Measurements from ENCODE around the gene MYO18B.

DNA sequence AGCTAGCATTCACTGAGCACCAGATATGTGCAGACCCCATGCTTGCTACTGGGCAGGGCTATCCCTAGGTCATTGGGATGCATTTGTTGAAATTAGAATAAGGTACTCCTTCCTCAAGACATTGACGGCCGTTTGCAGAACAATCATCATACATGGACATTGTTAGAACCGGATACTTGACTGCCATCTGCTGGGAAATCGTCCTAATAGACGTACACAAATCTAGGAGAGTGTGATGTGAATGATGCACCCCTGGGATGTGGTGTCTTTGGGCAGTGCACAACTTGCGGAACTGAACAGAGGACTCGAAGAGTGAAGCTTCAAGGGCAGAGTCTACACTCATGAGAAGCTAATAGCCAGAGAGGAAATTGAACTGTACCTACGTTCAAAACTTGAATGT is 35.9 kb downstream of the MYO18B start:
- TF ChIP-seq, protein P1, sequence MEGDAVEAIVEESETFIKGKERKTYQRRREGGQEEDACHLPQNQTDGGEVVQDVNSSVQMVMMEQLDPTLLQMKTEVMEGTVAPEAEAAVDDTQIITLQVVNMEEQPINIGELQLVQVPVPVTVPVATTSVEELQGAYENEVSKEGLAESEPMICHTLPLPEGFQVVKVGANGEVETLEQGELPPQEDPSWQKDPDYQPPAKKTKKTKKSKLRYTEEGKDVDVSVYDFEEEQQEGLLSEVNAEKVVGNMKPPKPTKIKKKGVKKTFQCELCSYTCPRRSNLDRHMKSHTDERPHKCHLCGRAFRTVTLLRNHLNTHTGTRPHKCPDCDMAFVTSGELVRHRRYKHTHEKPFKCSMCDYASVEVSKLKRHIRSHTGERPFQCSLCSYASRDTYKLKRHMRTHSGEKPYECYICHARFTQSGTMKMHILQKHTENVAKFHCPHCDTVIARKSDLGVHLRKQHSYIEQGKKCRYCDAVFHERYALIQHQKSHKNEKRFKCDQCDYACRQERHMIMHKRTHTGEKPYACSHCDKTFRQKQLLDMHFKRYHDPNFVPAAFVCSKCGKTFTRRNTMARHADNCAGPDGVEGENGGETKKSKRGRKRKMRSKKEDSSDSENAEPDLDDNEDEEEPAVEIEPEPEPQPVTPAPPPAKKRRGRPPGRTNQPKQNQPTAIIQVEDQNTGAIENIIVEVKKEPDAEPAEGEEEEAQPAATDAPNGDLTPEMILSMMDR (conservative IDR thresholded peaks at IDR 0.05): peak; percentile 69
- no peak for TF ChIP-seq ZFX (IDR thresholded peaks at IDR 0.05)

Measured in C4-2B (cell line).